OCI-LY1 (cell line): ENCODE data around the gene C1orf35.

Experiments used
- H2AFZ ChIP-seq: fragments of 200-600 bp; sonication (generic), shearing (Covaris generic); 2 replicates; pipeline ENCODE4 v1.6.0; 2014; ENCODE audit warnings: antibody characterized with exemption, mild to moderate bottlenecking, low read length
- H3F3A ChIP-seq: fragments of 200-600 bp; sonication (generic), shearing (Covaris generic); 2 replicates; pipeline ENCODE4 v1.6.0; 2014; ENCODE audit warnings: mild to moderate bottlenecking, antibody characterized with exemption, low read length, moderate library complexity; ENCODE audit not compliant: insufficient read depth
- H3K27ac ChIP-seq: fragments of 200-600 bp; sonication (generic); 2 replicates; pipeline ENCODE4 v1.5.1; 2014; ENCODE audit warnings: low read length, mixed run types, mild to moderate bottlenecking, low read depth; ENCODE audit not compliant: poor library complexity, severe bottlenecking
- H3K27me3 ChIP-seq: fragments of 200-600 bp; sonication (generic); 2 replicates; pipeline ENCODE4 v1.6.0; 2014; ENCODE audit warnings: antibody characterized with exemption, mild to moderate bottlenecking, low read length, moderate library complexity; ENCODE audit not compliant: insufficient read depth
- H3K36me3 ChIP-seq: fragments of 200-600 bp; sonication (generic); 2 replicates; pipeline ENCODE4 v1.6.1; 2014; ENCODE audit warnings: mild to moderate bottlenecking, antibody characterized with exemption, low read length, moderate library complexity, mixed read lengths; ENCODE audit not compliant: insufficient read depth
- H3K4me1 ChIP-seq: fragments of 200-600 bp; sonication (generic); 2 replicates; pipeline ENCODE4 v1.5.1; 2014; ENCODE audit warnings: mild to moderate bottlenecking, low read length, moderate library complexity; ENCODE audit not compliant: insufficient read depth, severe bottlenecking
- H3K4me2 ChIP-seq: fragments of 200-600 bp; sonication (generic), shearing (Covaris generic); 2 replicates; pipeline ENCODE4 v1.6.1; 2014; ENCODE audit warnings: low read length
- H3K4me3 ChIP-seq: fragments of 200-600 bp; sonication (generic); 2 replicates; pipeline ENCODE4 v1.5.1; 2014; ENCODE audit warnings: low read length, low read depth, mild to moderate bottlenecking, mixed read lengths; ENCODE audit not compliant: poor library complexity, severe bottlenecking
- H3K79me2 ChIP-seq: fragments of 200-600 bp; shearing (Covaris generic); 2 replicates; pipeline ENCODE4 v1.6.1; 2016; ENCODE audit warnings: mixed run types, low read length, mixed read lengths; ENCODE audit not compliant: insufficient read depth
- H3K9ac ChIP-seq: fragments of 200-600 bp; sonication (generic), shearing (Covaris generic); 2 replicates; pipeline ENCODE4 v1.6.1; 2014; ENCODE audit warnings: mild to moderate bottlenecking, low read length, mixed read lengths
- H3K9me2 ChIP-seq: fragments of 200-600 bp; sonication (generic), shearing (Covaris generic); 2 replicates; pipeline ENCODE4 v1.6.1; 2014; ENCODE audit warnings: low read depth, mild to moderate bottlenecking, low read length, mixed read lengths
- H3K9me3 ChIP-seq: fragments of 200-600 bp; shearing (Covaris generic); 2 replicates; pipeline ENCODE4 v1.6.1; 2014; ENCODE audit warnings: low read length, mixed read lengths
- H4K20me1 ChIP-seq: fragments of 200-600 bp; sonication (generic), shearing (Covaris generic); 2 replicates; pipeline ENCODE4 v1.6.0; 2016; ENCODE audit warnings: mild to moderate bottlenecking, low read length; ENCODE audit not compliant: insufficient read depth
- EZH2 ChIP-seq: fragments of 200-600 bp; sonication (generic), shearing (Covaris generic); IDR thresholded peaks from 2 replicates; pipeline ENCODE4 v1.8.0; 2017; ENCODE audit warnings: borderline replicate concordance, mixed run types, mild to moderate bottlenecking, antibody characterized with exemption, low read length, moderate library complexity, mixed read lengths
- TF ChIP-seq, protein P1 (sequence below): fragments of 200-600 bp; sonication (generic), shearing (Covaris generic); IDR thresholded peaks from 2 replicates; pipeline ENCODE4 v1.5.1; 2017; ENCODE audit warnings: mild to moderate bottlenecking, antibody characterized with exemption, low read length, moderate library complexity, mixed read lengths

Gene C1orf35

DNA sequence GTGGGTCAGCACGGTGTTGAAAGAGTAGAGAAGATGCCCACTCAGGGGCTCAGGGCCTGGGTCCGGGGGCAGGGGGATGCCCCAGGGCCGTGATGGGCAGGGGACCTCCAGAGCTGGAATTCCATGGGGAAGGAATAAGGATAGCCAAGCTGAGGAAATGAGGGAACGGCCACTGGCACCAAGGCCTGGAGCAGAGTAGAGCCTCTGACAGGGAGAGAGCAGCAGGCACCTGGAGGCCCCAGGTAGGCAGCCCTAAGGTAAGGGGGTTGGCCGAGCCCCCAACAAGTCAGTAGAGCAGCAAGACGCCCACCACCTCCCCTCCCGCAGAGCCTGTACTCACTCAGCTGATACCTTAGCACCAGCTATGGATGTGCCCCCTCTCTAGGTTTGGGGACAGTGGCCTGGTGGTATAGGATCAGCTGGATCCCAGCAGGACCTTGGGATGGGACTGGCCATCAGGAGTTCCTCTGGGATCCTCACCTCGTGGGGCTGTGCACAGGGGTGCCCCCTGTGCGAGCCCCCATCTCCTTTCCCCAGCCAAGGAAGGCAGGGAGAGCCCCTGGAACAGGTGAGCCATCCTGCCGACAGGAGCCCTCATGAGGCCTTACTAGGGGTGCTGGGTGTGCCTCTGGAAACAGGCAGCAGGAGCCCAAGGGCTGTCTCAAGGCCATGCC, 41.6 kb downstream of the C1orf35 start:
- Histone ChIP-seq H3K79me2 (no peaks in the 10 kb centered on the region), H3K27ac (no peak overlapping the region), H3K36me3 (no peaks in the 10 kb centered on the region), H3K9ac (no peak overlapping the region), H4K20me1 (no peaks in the 10 kb centered on the region), H3K4me1 (no peaks in the 10 kb centered on the region), H3K9me2 (no peaks in the 10 kb centered on the region), H2AFZ (no peak overlapping the region), H3K27me3 (no peaks in the 10 kb centered on the region), H3K4me2 (no peak overlapping the region), H3F3A (no peaks in the 10 kb centered on the region), H3K4me3 (no peak overlapping the region), H3K9me3 (no peaks in the 10 kb centered on the region)
- TF ChIP-seq, protein P1, sequence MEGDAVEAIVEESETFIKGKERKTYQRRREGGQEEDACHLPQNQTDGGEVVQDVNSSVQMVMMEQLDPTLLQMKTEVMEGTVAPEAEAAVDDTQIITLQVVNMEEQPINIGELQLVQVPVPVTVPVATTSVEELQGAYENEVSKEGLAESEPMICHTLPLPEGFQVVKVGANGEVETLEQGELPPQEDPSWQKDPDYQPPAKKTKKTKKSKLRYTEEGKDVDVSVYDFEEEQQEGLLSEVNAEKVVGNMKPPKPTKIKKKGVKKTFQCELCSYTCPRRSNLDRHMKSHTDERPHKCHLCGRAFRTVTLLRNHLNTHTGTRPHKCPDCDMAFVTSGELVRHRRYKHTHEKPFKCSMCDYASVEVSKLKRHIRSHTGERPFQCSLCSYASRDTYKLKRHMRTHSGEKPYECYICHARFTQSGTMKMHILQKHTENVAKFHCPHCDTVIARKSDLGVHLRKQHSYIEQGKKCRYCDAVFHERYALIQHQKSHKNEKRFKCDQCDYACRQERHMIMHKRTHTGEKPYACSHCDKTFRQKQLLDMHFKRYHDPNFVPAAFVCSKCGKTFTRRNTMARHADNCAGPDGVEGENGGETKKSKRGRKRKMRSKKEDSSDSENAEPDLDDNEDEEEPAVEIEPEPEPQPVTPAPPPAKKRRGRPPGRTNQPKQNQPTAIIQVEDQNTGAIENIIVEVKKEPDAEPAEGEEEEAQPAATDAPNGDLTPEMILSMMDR, result no peak
- no peak for TF ChIP-seq EZH2

DNA sequence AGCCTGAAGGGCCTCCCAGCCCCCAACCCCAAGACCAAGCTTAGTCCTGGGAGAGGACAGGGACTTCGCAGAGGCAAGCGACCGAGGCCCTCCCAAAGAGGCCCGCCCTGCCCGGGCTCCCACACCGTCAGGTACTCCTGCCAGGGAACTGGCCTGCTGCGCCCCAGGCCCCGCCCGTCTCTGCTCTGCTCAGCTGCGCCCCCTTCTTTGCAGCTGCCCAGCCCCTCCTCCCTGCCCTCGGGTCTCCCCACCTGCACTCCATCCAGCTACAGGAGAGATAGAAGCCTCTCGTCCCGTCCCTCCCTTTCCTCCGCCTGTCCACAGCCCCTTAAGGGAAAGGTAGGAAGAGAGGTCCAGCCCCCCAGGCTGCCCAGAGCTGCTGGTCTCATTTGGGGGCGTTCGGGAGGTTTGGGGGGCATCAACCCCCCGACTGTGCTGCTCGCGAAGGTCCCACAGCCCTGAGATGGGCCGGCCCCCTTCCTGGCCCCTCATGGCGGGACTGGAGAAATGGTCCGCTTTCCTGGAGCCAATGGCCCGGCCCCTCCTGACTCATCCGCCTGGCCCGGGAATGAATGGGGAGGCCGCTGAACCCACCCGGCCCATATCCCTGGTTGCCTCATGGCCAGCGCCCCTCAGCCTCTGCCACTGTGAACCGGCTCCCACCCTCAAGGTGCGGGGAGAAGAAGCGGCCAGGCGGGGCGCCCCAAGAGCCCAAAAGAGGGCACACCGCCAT, 42.5 kb downstream of the C1orf35 start:
- Histone ChIP-seq H3K9ac (no peak overlapping the region), H3K79me2 (no peaks in the 10 kb centered on the region), H3K4me2 (no peak overlapping the region), H3K36me3 (no peaks in the 10 kb centered on the region), H3K27ac (no peak overlapping the region), H3F3A (no peaks in the 10 kb centered on the region), H3K27me3 (no peaks in the 10 kb centered on the region), H4K20me1 (no peaks in the 10 kb centered on the region), H3K9me2 (no peaks in the 10 kb centered on the region), H3K4me1 (no peaks in the 10 kb centered on the region), H3K4me3 (no peak overlapping the region), H3K9me3 (no peaks in the 10 kb centered on the region), H2AFZ (no peak overlapping the region)
- TF ChIP-seq, protein P1, result no peak
- TF ChIP-seq EZH2, result no peak

DNA sequence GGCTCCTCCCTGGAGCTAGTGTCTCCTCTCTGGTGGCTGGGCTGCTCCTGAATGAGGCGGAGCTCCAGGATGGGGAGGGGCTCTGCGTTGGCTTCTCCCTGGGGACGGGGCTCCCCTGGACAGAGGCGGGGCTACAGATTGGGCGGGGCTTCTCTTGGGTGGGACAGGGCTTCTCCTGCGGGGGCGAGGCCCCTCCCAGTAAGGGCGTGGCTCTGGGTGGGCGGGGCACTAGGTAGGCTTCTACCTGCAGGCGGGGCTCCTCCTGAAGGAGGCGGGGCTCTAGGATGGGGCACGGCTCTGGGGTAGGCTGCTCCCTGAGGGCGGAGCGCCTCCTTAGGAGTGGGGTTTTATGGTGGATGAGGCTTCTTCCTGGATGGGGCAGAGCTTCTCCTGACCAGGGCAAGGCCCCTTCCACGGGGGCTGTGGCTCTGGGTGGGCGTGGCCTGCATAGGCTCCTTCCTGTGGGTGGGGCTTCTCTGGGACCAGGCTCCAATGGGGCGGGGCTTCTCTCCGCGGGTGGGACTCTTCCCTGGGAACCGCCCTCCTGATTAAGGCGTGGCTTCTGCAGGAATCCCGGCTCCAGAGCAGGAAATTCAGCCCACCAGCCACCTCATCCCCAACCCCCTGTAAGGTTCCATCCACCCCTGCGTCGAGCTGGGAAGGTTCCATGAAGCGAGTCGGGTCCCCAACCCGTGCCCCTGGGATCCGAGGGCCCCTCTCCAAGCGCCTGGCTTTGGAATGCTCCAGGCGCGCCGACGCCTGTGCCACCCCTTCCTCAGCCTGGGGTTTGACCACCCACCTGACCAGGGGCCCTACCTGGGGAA, 43.3 kb downstream of the C1orf35 start:
- H3K36me3 ChIP-seq, result no peaks in the 10 kb centered on the region
- no peak overlapping the region for H2AFZ ChIP-seq
- H3K4me1 ChIP-seq, result no peaks in the 10 kb centered on the region
- H3K27ac ChIP-seq, result no peak overlapping the region
- H3K79me2 ChIP-seq, result no peaks in the 10 kb centered on the region
- H3K9me2 ChIP-seq, result no peaks in the 10 kb centered on the region
- no peaks in the 10 kb centered on the region for H3F3A ChIP-seq
- no peak overlapping the region for H3K4me2 ChIP-seq
- H4K20me1 ChIP-seq, result no peaks in the 10 kb centered on the region
- no peak overlapping the region for H3K9ac ChIP-seq
- no peaks in the 10 kb centered on the region for H3K27me3 ChIP-seq
- no peaks in the 10 kb centered on the region for H3K9me3 ChIP-seq
- no peak overlapping the region for H3K4me3 ChIP-seq
- TF ChIP-seq, protein P1, result no peak
- no peak for TF ChIP-seq EZH2
